Myocyte (in vitro differentiated cells): ENCODE results near the gene SLC47A1. TPM values are rescaled to one million over a fixed set of nuclear protein-coding genes. Genes with fewer than 3 reads are reported as not detected.
"Not testable (repeated sequence)": the region's sequence is repeated elsewhere in the genome, so short reads cannot be mapped to it uniquely, and the experiment has no call there.

Source experiments
- DNase-seq: peaks from one replicate; pipeline ENCODE4 v3.0.0-alpha.2; 2012; ENCODE audit warnings: low read depth
- total RNA-seq: library from RNA; depleted of rRNA; stranded (reverse); fragments of >200 nt; gene quantifications from 2 replicates; pipeline ENCODE4 v1.2.3, GENCODE V29; 2014

Gene SLC47A1
- total RNA-seq, 1 donor from 2014 or later, result 0.24 TPM

- no peak for DNase-seq
Observed at GRCh38 chr17:19551591-19552148, 18.0 kb downstream of the SLC47A1 start.

- no peak for DNase-seq
Observed at GRCh38 chr17:19553036-19553435, 19.4 kb downstream of the SLC47A1 start.

- no peak for DNase-seq
Observed at GRCh38 chr17:19554393-19554792, 20.7 kb downstream of the SLC47A1 start.

- no peak for DNase-seq
Observed at GRCh38 chr17:19555746-19556145, 22.1 kb downstream of the SLC47A1 start.

- DNase-seq, result no peak
Observed at GRCh38 chr17:19558946-19559345, 25.3 kb downstream of the SLC47A1 start.

GRCh38 chr17:19561697-19562318 is 28.2 kb downstream of the SLC47A1 start:
- no peak for DNase-seq

- no peak for DNase-seq
Observed at GRCh38 chr17:19565817-19566575, 32.3 kb downstream of the SLC47A1 start.

GRCh38 chr17:19567216-19568015 is 33.8 kb downstream of the SLC47A1 start:
- no peak for DNase-seq

- no peak for DNase-seq
Observed at GRCh38 chr17:19568016-19568350, 34.3 kb downstream of the SLC47A1 start.

GRCh38 chr17:19569785-19570543 is 36.3 kb downstream of the SLC47A1 start:
- DNase-seq, result peak; percentile 60

GRCh38 chr17:19570544-19571062 is 36.9 kb downstream of the SLC47A1 start:
- DNase-seq, result no peak

- no peak for DNase-seq
Observed at GRCh38 chr17:19573075-19573474, 39.4 kb downstream of the SLC47A1 start.

- no peak for DNase-seq
Observed at GRCh38 chr17:19574956-19575355, 41.3 kb downstream of the SLC47A1 start.

GRCh38 chr17:19578545-19578944 is 44.9 kb downstream of the SLC47A1 start:
- DNase-seq, result no peak

GRCh38 chr17:19579192-19579761 is 45.6 kb downstream of the SLC47A1 start:
- DNase-seq, result no peak

- no peak for DNase-seq
Observed at GRCh38 chr17:19579867-19580565, 46.4 kb downstream of the SLC47A1 start.

GRCh38 chr17:19580566-19580920 is 46.9 kb downstream of the SLC47A1 start:
- DNase-seq, result not testable (repeated sequence)

GRCh38 chr17:19582152-19582551 is 48.5 kb downstream of the SLC47A1 start:
- not testable (repeated sequence) for DNase-seq

GRCh38 chr17:19583871-19584270 is 50.2 kb downstream of the SLC47A1 start:
- DNase-seq, result no peak

GRCh38 chr17:19590451-19590850 is 56.8 kb downstream of the SLC47A1 start:
- no peak for DNase-seq
